ENCODE results near the gene SERPINE1. TPM values are rescaled to one million over a fixed set of nuclear protein-coding genes. Genes with fewer than 3 reads are reported as not detected.

The SERPINE1 gene
- total and polyA plus RNA-seq, 2 of the 13 experiments (the other 11 are each of a cell fraction or from before 2014, with no cell fraction given): 21.2 to 1,576 TPM

GRCh38 chr7:101085162-101085964 is 41.5 kb upstream of the SERPINE1 start, which contains the start of gene TRIM56 (continued):
- TF ChIP-seq PAXIP1 (CRISPR knock-in tag; conservative IDR thresholded peaks at IDR 0.05): peak; percentile 40; the same call in 1 of the 2 replicates
- TF ChIP-seq, protein P1, sequence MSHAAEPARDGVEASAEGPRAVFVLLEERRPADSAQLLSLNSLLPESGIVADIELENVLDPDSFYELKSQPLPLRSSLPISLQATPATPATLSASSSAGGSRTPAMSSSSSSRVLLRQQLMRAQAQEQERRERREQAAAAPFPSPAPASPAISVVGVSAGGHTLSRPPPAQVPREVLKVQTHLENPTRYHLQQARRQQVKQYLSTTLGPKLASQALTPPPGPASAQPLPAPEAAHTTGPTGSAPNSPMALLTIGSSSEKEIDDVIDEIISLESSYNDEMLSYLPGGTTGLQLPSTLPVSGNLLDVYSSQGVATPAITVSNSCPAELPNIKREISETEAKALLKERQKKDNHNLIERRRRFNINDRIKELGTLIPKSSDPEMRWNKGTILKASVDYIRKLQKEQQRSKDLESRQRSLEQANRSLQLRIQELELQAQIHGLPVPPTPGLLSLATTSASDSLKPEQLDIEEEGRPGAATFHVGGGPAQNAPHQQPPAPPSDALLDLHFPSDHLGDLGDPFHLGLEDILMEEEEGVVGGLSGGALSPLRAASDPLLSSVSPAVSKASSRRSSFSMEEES (CRISPR knock-in tag; IDR thresholded peaks at IDR 0.05): no peak
- peak; percentile 74 for TF ChIP-seq POLR2AphosphoS5 (IDR thresholded peaks at IDR 0.05; ENCODE audit: low read depth, low read length)
- TF ChIP-seq RORA (CRISPR knock-in tag; IDR thresholded peaks at IDR 0.05): no peak
- no peak for TF ChIP-seq HMGA1 (CRISPR knock-in tag; conservative IDR thresholded peaks at IDR 0.05)
- TF ChIP-seq ZBTB8A (CRISPR knock-in tag; IDR thresholded peaks at IDR 0.05; ENCODE audit: borderline replicate concordance, low read depth): no peak
- TF ChIP-seq GZF1 (CRISPR knock-in tag; IDR thresholded peaks at IDR 0.05): 0 out of 2 replicates have a peak, but pooled peaks have one; percentile 27
- TF ChIP-seq STAT5B (CRISPR knock-in tag; IDR thresholded peaks at IDR 0.05): no peak
- TF ChIP-seq NCOA2 (CRISPR knock-in tag; IDR thresholded peaks at IDR 0.05): no peak
- no peak for TF ChIP-seq THRA (CRISPR knock-in tag; IDR thresholded peaks at IDR 0.05; ENCODE audit: borderline replicate concordance)
- TF ChIP-seq ZFAT (CRISPR knock-in tag; conservative IDR thresholded peaks at IDR 0.05): no peak
- TF ChIP-seq DPF2 (CRISPR knock-in tag; IDR thresholded peaks at IDR 0.05; ENCODE audit: borderline replicate concordance, low read depth): no peak
- TF ChIP-seq NR2F2 (IDR thresholded peaks at IDR 0.05; ENCODE audit: borderline replicate concordance, low read depth): no peak
- TF ChIP-seq DMTF1 (CRISPR knock-in tag; IDR thresholded peaks at IDR 0.05): no peak
- 0 out of 2 replicates have a peak, but pooled peaks have one; percentile 13 for TF ChIP-seq FOXK2 (IDR thresholded peaks at IDR 0.05)
- TF ChIP-seq MZF1 (CRISPR knock-in tag; IDR thresholded peaks at IDR 0.05; ENCODE audit: borderline replicate concordance): no peak
- no peak for TF ChIP-seq ZNF224 (CRISPR knock-in tag; IDR thresholded peaks at IDR 0.05)
- TF ChIP-seq NR1H2 (CRISPR knock-in tag; IDR thresholded peaks at IDR 0.05; ENCODE audit: borderline replicate concordance, low read depth): no peak
- no peak for TF ChIP-seq GLI4 (CRISPR knock-in tag; IDR thresholded peaks at IDR 0.05; ENCODE audit: borderline replicate concordance)
- TF ChIP-seq ZNF891 (CRISPR knock-in tag; IDR thresholded peaks at IDR 0.05): peak; percentile 35; the same call in 1 of the 2 replicates
- TF ChIP-seq KMT2A (CRISPR knock-in tag; IDR thresholded peaks at IDR 0.05): peak; percentile 34; the same call in 1 of the 2 replicates
- no peak for TF ChIP-seq TBX3 (IDR thresholded peaks at IDR 0.05; ENCODE audit: borderline replicate concordance)

All from HepG2 (cell line).